H9 (cell line): ENCODE results near the gene SLC39A10. TPM values are rescaled to one million over a fixed set of nuclear protein-coding genes. Genes with fewer than 3 reads are reported as not detected.

Experiments
- DNase-seq: peaks from one replicate; pipeline ENCODE4 v3.0.0-alpha.2; 2017
- H2AFZ ChIP-seq: one replicate; pipeline ENCODE4 v1.6.1; 2013; ENCODE audit warnings: mild to moderate bottlenecking, low read length, control low read depth, moderate library complexity
- H2AK5ac ChIP-seq: 2 replicates; pipeline ENCODE4 v1.6.1; 2013; ENCODE audit warnings: low read length, control low read depth, mixed read lengths; ENCODE audit not compliant: insufficient read length
- H2BK120ac ChIP-seq: one replicate; pipeline ENCODE4 v1.6.1; 2013; ENCODE audit warnings: low read depth, mild to moderate bottlenecking, low read length, control low read depth, inconsistent platforms; ENCODE audit not compliant: poor library complexity, severe bottlenecking
- H2BK12ac ChIP-seq: 2 replicates; pipeline ENCODE4 v1.6.1; 2013; ENCODE audit warnings: low read length, control low read depth, mixed read lengths, low read depth; ENCODE audit not compliant: insufficient read length
- H2BK15ac ChIP-seq: 2 replicates; pipeline ENCODE4 v1.6.1; 2013; ENCODE audit warnings: low read depth, low read length, control low read depth
- H2BK20ac ChIP-seq: one replicate; pipeline ENCODE4 v1.6.1; 2013; ENCODE audit warnings: low read depth, mild to moderate bottlenecking, low read length, control low read depth, inconsistent platforms; ENCODE audit not compliant: poor library complexity, severe bottlenecking
- H2BK5ac ChIP-seq: 2 replicates; pipeline ENCODE4 v1.6.1; 2013; ENCODE audit warnings: low read length, control low read depth, mixed read lengths; ENCODE audit not compliant: insufficient read length
- H3K14ac ChIP-seq: 2 replicates; pipeline ENCODE4 v1.6.1; 2013; ENCODE audit warnings: low read length, control low read depth; ENCODE audit not compliant: insufficient read depth
- H3K18ac ChIP-seq: 2 replicates; pipeline ENCODE4 v1.6.1; 2013; ENCODE audit warnings: low read depth, mild to moderate bottlenecking, mixed read lengths, low read length, control low read depth; ENCODE audit not compliant: insufficient read length
- H3K23ac ChIP-seq: 2 replicates; pipeline ENCODE4 v1.6.1; 2013; ENCODE audit warnings: low read length, control low read depth, mixed read lengths, low read depth; ENCODE audit not compliant: insufficient read length
- H3K23me2 ChIP-seq: 2 replicates; pipeline ENCODE4 v1.6.1; 2013; ENCODE audit warnings: low read depth, mild to moderate bottlenecking, mixed read lengths, low read length, control low read depth; ENCODE audit not compliant: insufficient read length, poor library complexity, severe bottlenecking
- H3K27ac ChIP-seq: 2 replicates; pipeline ENCODE4 v1.5.1; 2013; ENCODE audit warnings: low read length, control low read depth, mixed read lengths, low read depth; ENCODE audit not compliant: insufficient read length
- H3K27me3 ChIP-seq: 2 replicates; pipeline ENCODE4 v1.6.1; 2013; ENCODE audit warnings: low read length, control low read depth, inconsistent platforms; ENCODE audit not compliant: insufficient read depth
- H3K4ac ChIP-seq: 2 replicates; pipeline ENCODE4 v1.6.1; 2013; ENCODE audit warnings: low read depth, mild to moderate bottlenecking, control low read depth, inconsistent platforms, low read length, moderate library complexity
- H3K4me1 ChIP-seq: 2 replicates; pipeline ENCODE4 v1.6.1; 2013; ENCODE audit warnings: low read length, control low read depth, inconsistent platforms; ENCODE audit not compliant: insufficient read depth
- H3K4me2 ChIP-seq: 2 replicates; pipeline ENCODE4 v1.6.1; 2013; ENCODE audit warnings: low read length, control low read depth, mixed read lengths; ENCODE audit not compliant: insufficient read length, insufficient read depth
- H3K56ac ChIP-seq: 2 replicates; pipeline ENCODE4 v1.6.1; 2013; ENCODE audit warnings: low read depth, mild to moderate bottlenecking, mixed read lengths, low read length, control low read depth; ENCODE audit not compliant: insufficient read length
- H3K79me1 ChIP-seq: 2 replicates; pipeline ENCODE4 v1.6.1; 2013; ENCODE audit warnings: low read depth, mild to moderate bottlenecking, moderate library complexity, low read length, control low read depth, inconsistent platforms; ENCODE audit not compliant: insufficient read depth, poor library complexity, severe bottlenecking
- H3K79me2 ChIP-seq: 2 replicates; pipeline ENCODE4 v1.6.1; 2013; ENCODE audit warnings: low read length, control low read depth, inconsistent platforms; ENCODE audit not compliant: insufficient read depth
- H3K9ac ChIP-seq: 2 replicates; pipeline ENCODE4 v1.6.1; 2013; ENCODE audit warnings: low read length, control low read depth, mixed read lengths; ENCODE audit not compliant: insufficient read length; ENCODE audit errors: extremely low read depth
- H3K9me3 ChIP-seq: one replicate; pipeline ENCODE4 v1.6.1; 2013; ENCODE audit warnings: low read depth, low read length, inconsistent platforms; ENCODE audit not compliant: control insufficient read depth
- H3T11ph ChIP-seq: one replicate; pipeline ENCODE4 v1.6.1; 2013; ENCODE audit warnings: mild to moderate bottlenecking, low read length, control low read depth, inconsistent platforms
- H4K20me1 ChIP-seq: one replicate; pipeline ENCODE4 v1.6.1; 2013; ENCODE audit not compliant: control insufficient read depth, insufficient read length, insufficient read depth
- H4K5ac ChIP-seq: 2 replicates; pipeline ENCODE4 v1.6.1; 2013; ENCODE audit warnings: low read depth, mild to moderate bottlenecking, mixed read lengths, low read length, control low read depth; ENCODE audit not compliant: insufficient read length
- H4K8ac ChIP-seq: replicated peaks from 2 replicates; pipeline ENCODE4 v1.6.1; 2013; ENCODE audit warnings: low read length, control low read depth, mixed read lengths, low read depth; ENCODE audit not compliant: insufficient read length
- H4K91ac ChIP-seq: 2 replicates; pipeline ENCODE4 v1.6.1; 2013; ENCODE audit warnings: low read depth, mild to moderate bottlenecking, moderate library complexity, mixed read lengths, low read length, control low read depth; ENCODE audit not compliant: insufficient read length
- H3K27ac Mint-ChIP-seq, 3 experiments: 2 replicates in 2 of 3; 3 replicates in 1 of 3; pipeline ENCODE4 v1.8.0; 2020 to 2021; ENCODE audit warnings: mixed read lengths in 3 of 3, mild to moderate bottlenecking in 1 of 3, moderate library complexity in 1 of 3
- H3K27me3 Mint-ChIP-seq: 2 replicates; pipeline ENCODE4 v1.8.0; 2021; ENCODE audit warnings: low read depth, mild to moderate bottlenecking, moderate library complexity, mixed read lengths
- H3K36me3 Mint-ChIP-seq, 3 experiments: 2 replicates in 2 of 3; 3 replicates in 1 of 3; pipeline ENCODE4 v1.8.0; 2020 to 2021; ENCODE audit warnings: low read depth in 3 of 3, mixed read lengths in 3 of 3; ENCODE audit not compliant: insufficient read depth in 1 of 3
- H3K4me1 Mint-ChIP-seq, 2 experiments: 2 replicates each; pipeline ENCODE4 v1.8.0; 2020; ENCODE audit warnings: mixed read lengths in 2 of 2
- H3K4me3 Mint-ChIP-seq, 2 experiments: 2 replicates in 1 of 2; 3 replicates in 1 of 2; pipeline ENCODE4 v1.8.0; 2020 to 2021; ENCODE audit warnings: mild to moderate bottlenecking in 2 of 2, mixed read lengths in 2 of 2, moderate library complexity in 1 of 2
- H3K9me3 Mint-ChIP-seq, 2 experiments: 2 replicates in 1 of 2; 3 replicates in 1 of 2; pipeline ENCODE4 v1.8.0; 2020; ENCODE audit warnings: mild to moderate bottlenecking in 2 of 2, mixed read lengths in 2 of 2, moderate library complexity in 1 of 2
- CTCF ChIP-seq: fragments of 200-600 bp; sonication (generic); conservative IDR thresholded peaks from 3 replicates; pipeline ENCODE4 v1.8.0; 2021; ENCODE audit warnings: antibody characterized with exemption, mild to moderate bottlenecking
- total RNA-seq: library from RNA; stranded (reverse); gene quantifications from 2 replicates; pipeline ENCODE4 v1.2.1, GENCODE V29; 2021

Gene SLC39A10
- total RNA-seq, 1 experiment from 2014 or later, result 161 TPM

- H3T11ph ChIP-seq, result no peak overlapping the region
- Mint-ChIP-seq H3K4me1 (peaks cover 21 to 22% of the 10 kb centered on the region in 2 experiments), H3K27me3 (no peaks in the 10 kb centered on the region), H3K4me3 (no peak overlapping the region), H3K27ac (no peak overlapping the region), H3K9me3 (no peaks in the 10 kb centered on the region), H3K36me3 (peaks cover under 1 to 5% (median 3%) of the 10 kb centered on the region in 3 experiments; a peak in 4 of 7 replicates)
- no peak overlapping the region for H2AK5ac ChIP-seq
- H2BK15ac ChIP-seq, result no peak overlapping the region
- H4K20me1 ChIP-seq, result no peaks in the 10 kb centered on the region
- H3K4ac ChIP-seq, result no peak overlapping the region
- no peak overlapping the region for H2AFZ ChIP-seq
- H3K18ac ChIP-seq, result no peak overlapping the region
- no peak overlapping the region for H4K5ac ChIP-seq
- no peaks in the 10 kb centered on the region for H3K4me1 ChIP-seq
- TF ChIP-seq CTCF, result no peak
- H3K9me3 ChIP-seq, result no peaks in the 10 kb centered on the region
- no peak overlapping the region for H3K56ac ChIP-seq
- H2BK12ac ChIP-seq, result no peak overlapping the region
- H3K9ac ChIP-seq, result no peak overlapping the region
- H2BK20ac ChIP-seq, result no peak overlapping the region
- H3K27me3 ChIP-seq, result no peaks in the 10 kb centered on the region
- no peak overlapping the region for H3K23ac ChIP-seq
- no peak for DNase-seq
- H4K91ac ChIP-seq, result no peak overlapping the region
- H2BK5ac ChIP-seq, result no peak overlapping the region
- no peak overlapping the region for H2BK120ac ChIP-seq
- peaks cover 13% of the 10 kb centered on the region; the same call in 1 of the 2 replicates for H3K79me2 ChIP-seq
- no peak overlapping the region for H4K8ac ChIP-seq
- H3K4me2 ChIP-seq, result no peak overlapping the region
- H3K79me1 ChIP-seq, result no peaks in the 10 kb centered on the region
- H3K23me2 ChIP-seq, result peaks cover 2% of the 10 kb centered on the region
- H3K27ac ChIP-seq, result no peak overlapping the region
- H3K14ac ChIP-seq, result no peak overlapping the region
These were observed 10.9 kb downstream of the SLC39A10 start for GRCh38 chr2:195667974-195668373.
